OCI-LY1 (cell line): ENCODE data around the gene COLEC12.

Experiments used
- CTCF ChIP-seq: fragments of 200-600 bp; sonication (generic), shearing (Covaris generic); IDR thresholded peaks from 2 replicates; pipeline ENCODE4 v1.5.1; 2017; ENCODE audit warnings: mild to moderate bottlenecking, antibody characterized with exemption, low read length, moderate library complexity, mixed read lengths
- EZH2 ChIP-seq: fragments of 200-600 bp; sonication (generic), shearing (Covaris generic); IDR thresholded peaks from 2 replicates; pipeline ENCODE4 v1.8.0; 2017; ENCODE audit warnings: borderline replicate concordance, mixed run types, mild to moderate bottlenecking, antibody characterized with exemption, low read length, moderate library complexity, mixed read lengths

GRCh38 chr18:453400-453799 lies 47.1 kb downstream of the COLEC12 start:
- TF ChIP-seq CTCF: no peak
- no peak for TF ChIP-seq EZH2
